ENCODE data around the gene DIPK1C. TPM values are rescaled to one million over a fixed set of nuclear protein-coding genes. Genes with fewer than 3 reads are reported as not detected.
"Not testable (repeated sequence)": the region's sequence is repeated elsewhere in the genome, so short reads cannot be mapped to it uniquely, and the experiment has no call there.

The DIPK1C gene
- total and polyA plus RNA-seq, 9 of the 15 experiments (the other 6 are each of a cell fraction or from before 2014, with no cell fraction given) = 0.04 to 0.32 (median 0.15) TPM; not detected in 2

DNA sequence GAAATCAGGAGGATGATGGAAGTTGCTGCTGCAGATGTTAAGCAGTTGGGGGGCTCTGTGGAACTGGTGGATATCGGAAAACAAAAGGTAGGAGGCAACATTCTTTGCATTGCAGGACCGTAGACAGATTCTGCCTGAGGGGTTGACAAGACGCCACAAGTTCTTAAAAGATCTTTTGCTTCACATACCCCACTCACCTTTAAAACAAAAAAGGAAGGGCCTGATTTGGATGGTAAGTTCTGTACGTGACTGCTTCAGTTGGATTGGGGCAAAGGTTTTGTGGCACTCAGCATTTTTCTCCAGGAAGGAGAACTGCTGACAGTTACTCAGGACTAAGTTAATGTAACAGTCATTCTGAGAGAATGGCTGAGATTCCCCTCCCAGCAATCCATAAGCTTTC, 44.3 kb upstream of the DIPK1C start (continued):
- TF ChIP-seq, protein P1, sequence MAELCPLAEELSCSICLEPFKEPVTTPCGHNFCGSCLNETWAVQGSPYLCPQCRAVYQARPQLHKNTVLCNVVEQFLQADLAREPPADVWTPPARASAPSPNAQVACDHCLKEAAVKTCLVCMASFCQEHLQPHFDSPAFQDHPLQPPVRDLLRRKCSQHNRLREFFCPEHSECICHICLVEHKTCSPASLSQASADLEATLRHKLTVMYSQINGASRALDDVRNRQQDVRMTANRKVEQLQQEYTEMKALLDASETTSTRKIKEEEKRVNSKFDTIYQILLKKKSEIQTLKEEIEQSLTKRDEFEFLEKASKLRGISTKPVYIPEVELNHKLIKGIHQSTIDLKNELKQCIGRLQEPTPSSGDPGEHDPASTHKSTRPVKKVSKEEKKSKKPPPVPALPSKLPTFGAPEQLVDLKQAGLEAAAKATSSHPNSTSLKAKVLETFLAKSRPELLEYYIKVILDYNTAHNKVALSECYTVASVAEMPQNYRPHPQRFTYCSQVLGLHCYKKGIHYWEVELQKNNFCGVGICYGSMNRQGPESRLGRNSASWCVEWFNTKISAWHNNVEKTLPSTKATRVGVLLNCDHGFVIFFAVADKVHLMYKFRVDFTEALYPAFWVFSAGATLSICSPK (IDR thresholded peaks at IDR 0.05; ENCODE audit: borderline replicate concordance) = no peak
- TF ChIP-seq SAP30 (IDR thresholded peaks at IDR 0.05; ENCODE audit: borderline replicate concordance, insufficient read depth, low read depth, low read length, poor library complexity, severe bottlenecking) = no peak
- no peak for TF ChIP-seq CREB1 (IDR thresholded peaks at IDR 0.05)
- no peak for TF ChIP-seq CREB1 (CRISPR knock-in tag; IDR thresholded peaks at IDR 0.05)
- no peak for TF ChIP-seq ZNF57 (CRISPR knock-in tag; IDR thresholded peaks at IDR 0.05)
- no peak for TF ChIP-seq CBFB (CRISPR knock-in tag; IDR thresholded peaks at IDR 0.05)
- no peak for TF ChIP-seq BRCA1 (IDR thresholded peaks at IDR 0.05)
- TF ChIP-seq BRCA1 (CRISPR knock-in tag; IDR thresholded peaks at IDR 0.05) = no peak
- no peak for TF ChIP-seq FOSL1 (tag; conservative IDR thresholded peaks at IDR 0.05)

DNA sequence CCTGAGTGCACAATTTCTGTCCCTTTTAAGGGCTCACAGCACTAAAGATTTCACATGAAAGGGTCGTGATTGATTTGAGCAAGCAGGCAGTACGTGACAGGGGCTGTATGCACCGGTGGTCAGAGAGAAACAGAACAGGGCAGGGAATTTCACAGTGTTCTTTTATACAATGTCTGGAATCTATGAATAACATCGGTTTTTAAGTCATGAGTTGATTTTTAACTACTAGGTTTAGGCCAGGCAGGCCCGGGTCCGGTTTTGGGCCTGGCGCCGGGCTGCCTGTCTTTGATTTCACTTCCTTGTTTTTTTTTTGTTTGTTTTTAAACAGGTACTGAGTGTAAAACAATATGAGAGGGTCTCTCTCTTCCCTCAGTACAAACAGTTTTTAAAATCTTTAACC, 43.7 kb upstream of the DIPK1C start:
- DNase-seq (ENCODE audit: extremely low read depth in 1 of 4, low spot score in 3 of 4); CTCF ChIA-PET (ENCODE audit: low intra/inter-chr PET ratio); POLR2A ChIA-PET: not testable (repeated sequence)

More for the DNA sequence above, 43.7 kb upstream of the DIPK1C start:
- H3K9me1 ChIP-seq (ENCODE audit: control insufficient read depth, insufficient read depth, low read length); H4K20me1 ChIP-seq (replicated peaks; ENCODE audit: control insufficient read depth, insufficient read depth, low read length); H3K27me3 ChIP-seq (ENCODE audit: control insufficient read depth in 2 of 2, insufficient read depth in 2 of 2, low read length in 2 of 2); H3K4me2 ChIP-seq (ENCODE audit: insufficient read depth, low read length); in situ Hi-C loops (cut with MboI); H2AFZ ChIP-seq (ENCODE audit: low read depth, low read length); BruUV-seq (replicated peaks); H3K9me3 ChIP-seq (replicated peaks; ENCODE audit: control insufficient read depth, insufficient read depth, low read depth, low read length); intact Hi-C loops (cut with micrococcal nuclease); H3K9ac ChIP-seq (ENCODE audit: insufficient read depth in 1 of 2, low read depth in 2 of 2, low read length in 2 of 2); H3K27ac ChIP-seq (ENCODE audit: extremely low read depth, low read depth, low read length); ATAC-seq; FAIRE-seq; H3K4me3 ChIP-seq: not testable (repeated sequence)
- H3K36me3 ChIP-seq (ENCODE audit: control insufficient read depth, insufficient read depth, low read length) = peaks cover 66% of the 10 kb centered on the region; the same call in 2 of the 3 replicates
- H3K4me1 ChIP-seq (replicated peaks in 1 of 2; ENCODE audit: control insufficient read depth in 2 of 2, insufficient read depth in 2 of 2, low read length in 2 of 2) = peaks cover 13 to 19% of the 10 kb centered on the region in 2 experiments; a peak in 4 of 5 replicates
- H3K79me2 ChIP-seq (ENCODE audit: control insufficient read depth, insufficient read depth, low read length) = peaks cover 44% of the 10 kb centered on the region
- WGBS (ENCODE audit: insufficient coverage, low coverage, missing lambda C conversion rate) = 80% methylated on average over 3 of the region's 8 CpGs
